Ascending aorta (tissue), 2 donors: ENCODE measurements around the gene SYT3. TPM values are rescaled to one million over a fixed set of nuclear protein-coding genes. Genes with fewer than 3 reads are reported as not detected.

Experiments
- DNase-seq, 2 donors: peaks; one replicate each; pipeline ENCODE4 v3.0.0-alpha.2; 2019; ENCODE audit warnings: low spot score in 2 of 2
- H3K27ac ChIP-seq, 2 donors: fragments of 200-600 bp; sonication (generic); one replicate each; pipeline ENCODE4 v1.5.1; 2016 to 2017; ENCODE audit warnings: mild to moderate bottlenecking in 1 of 2
- H3K27me3 ChIP-seq: fragments of 200-600 bp; sonication (generic); one replicate; pipeline ENCODE4 v1.5.1; 2017
- H3K36me3 ChIP-seq, 2 donors: fragments of 200-600 bp; sonication (generic); one replicate each; pipeline ENCODE4 v1.5.1; 2016
- H3K4me1 ChIP-seq, 2 donors: fragments of 200-600 bp; sonication (generic); one replicate each; pipeline ENCODE4 v1.5.1; 2016 to 2017; ENCODE audit warnings: mild to moderate bottlenecking in 1 of 2
- H3K4me3 ChIP-seq, 2 donors: fragments of 200-600 bp; sonication (generic); one replicate each; pipeline ENCODE4 v1.5.1; 2016 to 2017; ENCODE audit warnings: mild to moderate bottlenecking in 1 of 2
- H3K9me3 ChIP-seq, 2 donors: fragments of 200-600 bp; sonication (generic); one replicate each; pipeline ENCODE4 v1.5.1; 2016
- CTCF ChIP-seq, 3 experiments: fragments of 200-600 bp in 2 of 3; fragments of 450-650 bp in 1 of 3; sonication (generic) in 2 of 3; IDR thresholded peaks; one replicate each; pipeline ENCODE4 v1.5.1; 2016 to 2019; ENCODE audit warnings: antibody characterized with exemption in 3 of 3, mild to moderate bottlenecking in 1 of 3, moderate library complexity in 1 of 3
- intact Hi-C: fragments of 100-400 bp; cut with DNase I; formaldehyde crosslinking; loops from one replicate; pipeline ENCODE4 v1.15.1; 2023
- total RNA-seq: library from RNA; depleted of rRNA; stranded (reverse); fragments of >200 nt; gene quantifications from one replicate; pipeline ENCODE4 v1.1.0, GENCODE V29; 2016

SYT3 gene
- total RNA-seq, 1 donor from 2014 or later: 2.2 TPM

GRCh38 chr19:50647879-50648615 lies 8.4 kb upstream of the SYT3 start:
- Histone ChIP-seq H3K9me3 (no peaks in the 10 kb centered on the region), H3K4me1 (no peaks in the 10 kb centered on the region), H3K4me3 (no peak overlapping the region), H3K36me3 (no peaks in the 10 kb centered on the region), H3K27me3 (no peaks in the 10 kb centered on the region), H3K27ac (no peak overlapping the region)
- DNase-seq: no peak
- intact Hi-C loops: no loop called here
- no peak for TF ChIP-seq CTCF (IDR thresholded peaks at IDR 0.05)

- H3K27ac ChIP-seq: no peak overlapping the region
- TF ChIP-seq CTCF (IDR thresholded peaks at IDR 0.05): no peak
- H3K36me3 ChIP-seq: no peaks in the 10 kb centered on the region
- no peaks in the 10 kb centered on the region for H3K4me1 ChIP-seq
- no peaks in the 10 kb centered on the region for H3K27me3 ChIP-seq
- intact Hi-C loops: no loop called here
- H3K9me3 ChIP-seq: no peaks in the 10 kb centered on the region
- H3K4me3 ChIP-seq: no peak overlapping the region
- DNase-seq: no peak
Measured at GRCh38 chr19:50646074-50646807, 6.6 kb upstream of the SYT3 start.

DNA sequence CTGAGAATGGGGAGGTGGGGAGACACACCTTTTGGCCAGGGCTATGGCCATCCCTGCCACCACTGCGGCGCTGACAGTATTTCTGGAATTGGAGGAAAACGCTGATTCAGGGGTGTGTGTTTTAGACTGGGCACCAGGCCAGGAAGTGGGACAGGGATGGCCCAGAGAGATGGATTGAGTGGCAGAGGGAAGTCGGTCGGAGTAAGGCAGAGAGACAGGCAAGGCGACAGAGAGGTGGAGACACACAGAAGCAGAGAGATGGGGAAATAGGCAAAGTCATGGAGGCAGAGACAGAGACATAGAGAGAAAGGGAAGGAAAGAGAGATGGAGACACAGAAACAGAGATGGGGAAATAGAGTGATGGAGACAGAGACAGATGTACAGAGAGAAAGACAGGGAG lies 5.4 kb upstream of the SYT3 start:
- intact Hi-C loops: no loop called here
- no peaks in the 10 kb centered on the region for H3K36me3 ChIP-seq
- no peak for TF ChIP-seq CTCF (IDR thresholded peaks at IDR 0.05)
- H3K27ac ChIP-seq: no peak overlapping the region
- no peaks in the 10 kb centered on the region for H3K4me1 ChIP-seq
- H3K4me3 ChIP-seq: no peak overlapping the region
- no peaks in the 10 kb centered on the region for H3K9me3 ChIP-seq
- no peak for DNase-seq
- no peaks in the 10 kb centered on the region for H3K27me3 ChIP-seq

DNA sequence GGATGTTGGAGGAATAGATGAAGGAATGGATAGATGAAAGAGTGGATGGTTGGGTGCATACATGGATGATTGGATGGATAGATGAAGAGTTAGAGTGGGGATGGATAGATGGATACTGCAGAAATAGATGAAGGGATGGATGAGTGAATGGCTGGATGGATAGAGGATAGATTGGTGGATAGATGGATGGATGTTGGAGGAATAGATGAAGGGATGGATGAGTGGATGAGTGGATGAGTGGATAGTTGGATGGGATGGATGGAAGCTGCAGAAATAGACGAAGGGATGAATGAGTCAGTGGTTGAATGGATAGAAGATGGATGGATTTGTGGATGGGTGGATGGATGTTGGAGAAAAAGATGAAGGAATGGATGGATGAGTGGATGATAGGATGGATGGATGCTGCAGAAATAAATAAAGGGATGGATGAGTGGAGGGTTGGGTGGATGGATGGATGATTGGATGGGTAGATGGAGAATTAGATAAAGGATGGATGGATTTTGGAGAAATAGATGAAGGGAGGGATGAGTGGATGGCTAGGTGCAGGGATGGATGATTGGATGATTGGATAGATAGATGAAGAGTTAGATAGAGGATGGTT lies 4.7 kb upstream of the SYT3 start:
- no peak for TF ChIP-seq CTCF (IDR thresholded peaks at IDR 0.05)
- H3K27ac ChIP-seq: no peak overlapping the region
- DNase-seq: no peak
- no peaks in the 10 kb centered on the region for H3K27me3 ChIP-seq
- intact Hi-C loops: no loop called here
- no peaks in the 10 kb centered on the region for H3K9me3 ChIP-seq
- no peaks in the 10 kb centered on the region for H3K36me3 ChIP-seq
- no peaks in the 10 kb centered on the region for H3K4me1 ChIP-seq
- no peak overlapping the region for H3K4me3 ChIP-seq

GRCh38 chr19:50640368-50640767 lies 687 bp upstream of the SYT3 start:
- Histone ChIP-seq H3K36me3 (no peaks in the 10 kb centered on the region), H3K27ac (no peak overlapping the region), H3K4me3 (no peak overlapping the region), H3K27me3 (no peaks in the 10 kb centered on the region), H3K9me3 (peaks cover 0 to 3% of the 10 kb centered on the region in 2 donors), H3K4me1 (no peaks in the 10 kb centered on the region)
- intact Hi-C loops: no loop called here
- no peak for DNase-seq
- no peak for TF ChIP-seq CTCF (IDR thresholded peaks at IDR 0.05)
